ENCODE data around the gene ITPK1. TPM values are rescaled to one million over a fixed set of nuclear protein-coding genes. Genes with fewer than 3 reads are reported as not detected.

Gene ITPK1
- total and polyA plus RNA-seq, 2 donors (not counting 3 experiments of a cell fraction or from before 2014, with no cell fraction given), result 39.6 to 51.8 TPM

- Histone ChIP-seq H3K9me1 (replicated peaks; ENCODE audit: control insufficient read depth, extremely low read depth, insufficient read depth, low read length) (no peaks in the 10 kb centered on the region), H3K79me2 (ENCODE audit: control insufficient read depth, insufficient read depth, low read length) (no peaks in the 10 kb centered on the region), H3K4me1 (ENCODE audit: control insufficient read depth, extremely low read depth, insufficient read depth, low read length) (no peaks in the 10 kb centered on the region), H3K36me3 (ENCODE audit: control insufficient read depth in 2 of 2, extremely low read depth in 1 of 2, insufficient read depth in 2 of 2, low read length in 2 of 2) (no peaks in the 10 kb centered on the region), H2AFZ (ENCODE audit: low read depth, low read length) (no peak overlapping the region), H3K4me3 (replicated peaks in 1 of 3; ENCODE audit: insufficient read depth in 1 of 3, low read depth in 1 of 3, low read length in 3 of 3) (no peak overlapping the region), H3K27ac (ENCODE audit: insufficient read depth, low read depth, low read length) (no peak overlapping the region), H3K4me2 (ENCODE audit: insufficient read depth, low read length) (no peak overlapping the region), H3K9ac (replicated peaks; ENCODE audit: extremely low read depth, insufficient read depth, low read length) (no peak overlapping the region), H4K20me1 (replicated peaks; ENCODE audit: control insufficient read depth, extremely low read depth, insufficient read depth, low read length) (no peaks in the 10 kb centered on the region), H3K9me3 (replicated peaks; ENCODE audit: control insufficient read depth, insufficient read depth, low read length) (no peaks in the 10 kb centered on the region), H3K27me3 (ENCODE audit: control insufficient read depth in 2 of 2, insufficient read depth in 2 of 2, low read length in 2 of 2) (peaks cover 0 to 2% of the 10 kb centered on the region in 2 experiments)
- intact Hi-C loops (cut with micrococcal nuclease) (no loop called here), dilution Hi-C loops (cut with MboI; ENCODE audit: extremely low pct_ligation_motif_present, low sequenced_read_pairs) (no loop called here)
- DNase-seq (ENCODE audit: low read depth, low spot score) (no peak), FAIRE-seq (no peak)
- no TSS peak for BruUV-seq (replicated peaks)
- no peak for TF ChIP-seq FOS (IDR thresholded peaks at IDR 0.05; ENCODE audit: borderline replicate concordance, insufficient read depth, low read length)
- TF ChIP-seq EZH2 (IDR thresholded peaks at IDR 0.05; ENCODE audit: borderline replicate concordance, low read depth, low read length, severe bottlenecking), result no peak
- TF ChIP-seq MAX (IDR thresholded peaks at IDR 0.05; ENCODE audit: insufficient read depth, insufficient read length), result no peak
- no peak for TF ChIP-seq POLR2AphosphoS5 (IDR thresholded peaks at IDR 0.05; ENCODE audit: insufficient read depth, low read depth, low read length)
- TF ChIP-seq POLR2A (IDR thresholded peaks at IDR 0.05; ENCODE audit: low read depth, low read length), result no peak
- no peak for TF ChIP-seq GATA2 (IDR thresholded peaks at IDR 0.05; ENCODE audit: insufficient read depth, insufficient read length, low read depth, low read length)
- TF ChIP-seq MYC (IDR thresholded peaks at IDR 0.05; ENCODE audit: low read depth, low read length), result no peak
- TF ChIP-seq JUN (IDR thresholded peaks at IDR 0.05; ENCODE audit: borderline replicate concordance, insufficient read depth, insufficient read length, low read depth), result no peak
- no peak for TF ChIP-seq CTCF (IDR thresholded peaks at IDR 0.05; ENCODE audit: extremely low read depth in 1 of 2, insufficient read depth in 1 of 2, low read depth in 1 of 2, low read length in 2 of 2)
- POLR2A ChIA-PET, result no interaction called here
- CTCF ChIA-PET, result no interaction called here
Observed at GRCh38 chr14:92888896-92889295, 226.8 kb downstream of the ITPK1 start.
